ENCODE results near the gene SUSD6.
"Not testable (repeated sequence)": the region's sequence is repeated elsewhere in the genome, so short reads cannot be mapped to it uniquely, and the experiment has no call there.

The SUSD6 gene

DNA sequence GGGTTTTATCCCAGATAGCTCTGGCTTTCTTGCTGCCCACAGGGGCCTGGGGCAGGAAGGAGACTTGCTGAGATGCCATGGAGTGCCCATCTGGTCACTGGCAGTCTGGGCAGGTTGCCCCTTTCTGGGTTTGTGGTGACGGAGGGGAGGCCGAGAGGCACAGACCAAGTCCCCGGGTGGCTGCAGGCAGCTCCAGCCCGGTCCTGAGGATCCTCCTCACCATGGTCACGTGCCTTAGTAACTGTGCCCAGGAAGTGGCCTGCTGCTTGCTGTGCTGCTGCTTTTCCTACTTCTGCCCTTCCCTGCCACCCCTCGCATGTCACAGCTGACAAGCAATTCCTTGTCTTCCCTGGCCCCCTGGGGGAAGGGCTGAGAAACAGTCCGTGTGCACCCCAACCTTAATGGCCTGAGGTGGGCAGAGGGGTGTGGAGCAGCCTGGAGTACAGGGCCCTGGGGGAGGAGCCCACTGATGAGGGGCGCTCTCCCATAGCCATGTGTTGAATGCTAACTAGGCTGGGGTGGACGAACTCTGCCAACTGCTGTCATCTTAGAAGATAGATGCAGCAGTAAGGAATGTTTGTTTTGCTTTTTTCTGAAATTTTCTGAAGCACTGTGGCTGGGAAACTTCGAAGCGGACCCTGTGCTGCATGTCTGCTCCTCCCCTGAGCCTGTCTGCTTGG, 100.6 kb downstream of the SUSD6 start:
- no peak overlapping the region for H3K4me2 ChIP-seq (ENCODE audit: low read length)
- no peak overlapping the region for H3K4me3 ChIP-seq (ENCODE audit: low read length)
- peaks cover 24% of the 10 kb centered on the region for H3K4me1 ChIP-seq (ENCODE audit: control insufficient read depth, insufficient read depth, low read length)
- H3K36me3 ChIP-seq (ENCODE audit: insufficient read depth, low read length), result peaks cover 29% of the 10 kb centered on the region
- H3K9ac ChIP-seq (ENCODE audit: low read depth, low read length), result no peak overlapping the region
- no peaks in the 10 kb centered on the region for H3K27me3 ChIP-seq (ENCODE audit: control insufficient read depth, insufficient read depth, low read length)
- H3K9me3 ChIP-seq (replicated peaks; ENCODE audit: low read length), result no peaks in the 10 kb centered on the region

DNA sequence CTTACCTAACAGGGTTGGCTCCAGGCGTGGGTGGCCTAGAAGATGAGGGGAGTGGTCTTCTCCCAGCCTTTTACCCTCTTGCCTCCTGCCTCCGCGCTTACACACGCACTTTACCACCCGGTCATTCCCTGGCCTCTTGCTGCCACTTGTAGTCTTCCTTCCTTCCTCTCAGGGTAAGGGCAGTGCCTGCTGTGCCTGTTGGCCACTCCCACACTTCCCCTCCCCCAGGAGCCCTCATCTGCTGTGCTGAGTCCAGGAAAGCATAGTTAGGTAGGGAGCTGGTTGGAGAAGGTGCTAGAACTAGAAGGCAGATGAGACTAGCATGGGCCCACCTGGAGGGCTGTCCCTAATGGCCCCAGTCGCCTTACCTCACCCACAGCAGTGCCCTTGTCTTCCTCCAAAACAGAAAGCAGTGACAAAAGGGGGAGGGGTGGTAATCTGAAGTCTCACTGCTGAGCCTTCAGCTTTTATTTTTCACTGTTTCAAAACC, 101.2 kb downstream of the SUSD6 start:
- no peak overlapping the region for H3K4me3 ChIP-seq (ENCODE audit: low read length)
- H3K36me3 ChIP-seq (ENCODE audit: insufficient read depth, low read length), result peaks cover 29% of the 10 kb centered on the region
- H3K4me1 ChIP-seq (ENCODE audit: control insufficient read depth, insufficient read depth, low read length), result peaks cover 25% of the 10 kb centered on the region
- H3K27me3 ChIP-seq (ENCODE audit: control insufficient read depth, insufficient read depth, low read length), result no peaks in the 10 kb centered on the region
- no peak overlapping the region for H3K9ac ChIP-seq (ENCODE audit: low read depth, low read length)
- no peaks in the 10 kb centered on the region for H3K9me3 ChIP-seq (replicated peaks; ENCODE audit: low read length)
- no peak overlapping the region for H3K4me2 ChIP-seq (ENCODE audit: low read length)

DNA sequence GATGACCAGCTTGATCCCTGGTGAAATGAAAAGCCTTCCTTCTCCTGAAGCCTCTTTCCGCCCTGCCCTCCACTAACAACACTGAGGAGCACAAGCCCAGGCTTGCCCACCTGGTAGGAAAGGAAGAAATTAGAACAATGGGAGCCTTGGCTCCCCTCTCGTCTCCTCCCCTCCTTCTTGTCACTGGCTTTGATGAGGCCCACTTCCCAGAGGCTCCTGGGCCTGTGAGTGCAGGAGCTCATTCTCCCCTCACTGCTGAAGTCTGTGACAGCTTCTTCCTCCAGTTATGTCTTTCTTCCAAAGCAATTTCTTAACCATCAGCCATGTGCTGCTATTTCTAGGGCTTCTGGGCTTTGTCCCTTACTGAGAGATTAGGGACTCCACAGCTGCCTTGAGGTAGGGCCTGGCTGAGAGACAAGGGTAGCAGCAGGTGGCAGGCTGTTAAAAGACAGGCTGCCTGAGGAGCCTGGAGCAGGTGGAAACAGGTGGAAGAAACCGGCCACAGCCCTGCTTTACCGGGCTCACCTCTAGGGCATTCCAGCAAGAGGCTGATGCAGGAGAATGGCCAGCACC, 101.9 kb downstream of the SUSD6 start:
- H3K4me3 ChIP-seq (ENCODE audit: low read length), result no peak overlapping the region
- H3K4me1 ChIP-seq (ENCODE audit: control insufficient read depth, insufficient read depth, low read length), result peaks cover 25% of the 10 kb centered on the region
- no peaks in the 10 kb centered on the region for H3K9me3 ChIP-seq (replicated peaks; ENCODE audit: low read length)
- H3K4me2 ChIP-seq (ENCODE audit: low read length), result no peak overlapping the region
- H3K36me3 ChIP-seq (ENCODE audit: insufficient read depth, low read length), result peaks cover 26% of the 10 kb centered on the region
- H3K27me3 ChIP-seq (ENCODE audit: control insufficient read depth, insufficient read depth, low read length), result no peaks in the 10 kb centered on the region
- no peak overlapping the region for H3K9ac ChIP-seq (ENCODE audit: low read depth, low read length)

DNA sequence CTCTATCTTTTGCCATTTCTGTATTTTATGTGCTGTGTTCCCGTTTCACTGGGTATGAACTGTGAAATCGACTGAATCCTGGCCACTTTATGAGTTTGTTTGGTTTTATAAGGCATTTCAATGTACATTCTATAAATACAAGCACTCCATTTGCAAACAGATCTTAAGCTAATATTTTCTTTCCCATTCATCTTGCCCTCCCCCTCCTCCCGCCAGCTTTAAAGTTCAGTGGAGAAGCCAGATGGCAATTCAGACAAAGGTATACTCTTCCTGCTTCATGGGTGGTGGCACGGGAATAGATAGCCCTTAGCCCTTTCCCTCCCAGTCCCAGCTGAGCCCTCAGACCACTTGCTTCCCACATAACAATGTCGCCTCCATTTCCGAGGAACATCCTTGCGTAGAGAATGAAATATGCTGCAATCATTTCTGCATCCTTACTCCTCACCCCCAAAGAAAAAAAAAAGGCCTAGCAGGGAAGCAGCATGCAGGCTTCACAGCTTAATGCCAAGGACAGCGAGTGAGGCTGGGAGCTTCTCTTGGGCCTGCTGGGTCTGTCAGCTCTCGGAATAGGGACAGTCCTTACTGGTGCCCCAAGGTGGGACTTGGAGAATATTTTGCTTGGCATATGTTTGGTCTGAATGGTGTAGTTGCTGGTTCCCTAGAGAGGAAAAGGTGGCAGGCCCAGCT, 102.7 kb downstream of the SUSD6 start:
- Histone ChIP-seq H3K27me3 (ENCODE audit: control insufficient read depth, insufficient read depth, low read length) (no peaks in the 10 kb centered on the region), H3K36me3 (ENCODE audit: insufficient read depth, low read length) (peaks cover 18% of the 10 kb centered on the region), H3K9me3 (replicated peaks; ENCODE audit: low read length) (no peaks in the 10 kb centered on the region), H3K4me1 (ENCODE audit: control insufficient read depth, insufficient read depth, low read length) (peaks cover 29% of the 10 kb centered on the region), H3K4me3 (ENCODE audit: low read length) (no peak overlapping the region), H3K9ac (ENCODE audit: low read depth, low read length) (no peak overlapping the region), H3K4me2 (ENCODE audit: low read length) (no peak overlapping the region)

DNA sequence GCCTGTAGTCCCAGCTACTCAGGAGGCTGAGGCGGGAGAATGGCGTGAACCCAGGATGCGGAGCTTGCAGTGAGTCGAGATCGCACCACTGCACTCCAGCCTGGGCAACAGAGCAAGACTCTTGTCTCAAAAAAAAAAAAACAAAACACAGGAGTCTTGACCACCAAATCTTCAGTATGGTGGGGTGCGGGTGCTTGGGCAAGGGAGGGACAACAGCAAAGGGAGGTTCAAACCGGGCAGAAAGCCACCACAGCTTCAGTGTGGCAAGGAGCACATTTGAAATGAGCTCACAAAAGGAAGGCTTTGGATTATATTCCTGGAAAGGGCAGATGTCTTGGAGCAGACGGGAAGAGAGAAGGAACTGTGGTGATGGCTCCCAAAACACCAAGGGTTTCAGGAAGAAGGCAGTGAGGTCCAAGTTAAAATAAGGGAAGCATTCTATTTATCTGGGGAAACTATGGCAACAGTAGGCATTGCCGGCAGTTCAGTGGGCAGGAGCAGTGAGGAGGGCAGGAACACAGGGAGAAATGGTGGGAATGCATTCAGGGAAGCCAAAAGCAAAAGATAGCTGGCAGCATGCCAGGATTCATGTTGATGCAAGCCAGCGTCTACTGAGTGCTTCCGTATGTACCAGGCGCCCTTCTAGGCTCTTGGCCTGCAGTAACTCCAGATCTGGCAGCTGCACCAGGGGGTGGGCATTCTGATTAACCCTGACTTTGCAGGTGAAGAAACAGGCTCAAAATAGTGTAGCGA, 104.5 kb downstream of the SUSD6 start:
- peak overlapping the region; percentile 19 for H3K4me2 ChIP-seq (ENCODE audit: low read length)
- H3K36me3 ChIP-seq (ENCODE audit: insufficient read depth, low read length), result peaks cover 9% of the 10 kb centered on the region
- peaks cover 39% of the 10 kb centered on the region for H3K4me1 ChIP-seq (ENCODE audit: control insufficient read depth, insufficient read depth, low read length)
- no peaks in the 10 kb centered on the region for H3K9me3 ChIP-seq (replicated peaks; ENCODE audit: low read length)
- H3K27me3 ChIP-seq (ENCODE audit: control insufficient read depth, insufficient read depth, low read length), result no peaks in the 10 kb centered on the region
- no peak overlapping the region for H3K4me3 ChIP-seq (ENCODE audit: low read length)
- H3K9ac ChIP-seq (ENCODE audit: low read depth, low read length), result no peak overlapping the region

DNA sequence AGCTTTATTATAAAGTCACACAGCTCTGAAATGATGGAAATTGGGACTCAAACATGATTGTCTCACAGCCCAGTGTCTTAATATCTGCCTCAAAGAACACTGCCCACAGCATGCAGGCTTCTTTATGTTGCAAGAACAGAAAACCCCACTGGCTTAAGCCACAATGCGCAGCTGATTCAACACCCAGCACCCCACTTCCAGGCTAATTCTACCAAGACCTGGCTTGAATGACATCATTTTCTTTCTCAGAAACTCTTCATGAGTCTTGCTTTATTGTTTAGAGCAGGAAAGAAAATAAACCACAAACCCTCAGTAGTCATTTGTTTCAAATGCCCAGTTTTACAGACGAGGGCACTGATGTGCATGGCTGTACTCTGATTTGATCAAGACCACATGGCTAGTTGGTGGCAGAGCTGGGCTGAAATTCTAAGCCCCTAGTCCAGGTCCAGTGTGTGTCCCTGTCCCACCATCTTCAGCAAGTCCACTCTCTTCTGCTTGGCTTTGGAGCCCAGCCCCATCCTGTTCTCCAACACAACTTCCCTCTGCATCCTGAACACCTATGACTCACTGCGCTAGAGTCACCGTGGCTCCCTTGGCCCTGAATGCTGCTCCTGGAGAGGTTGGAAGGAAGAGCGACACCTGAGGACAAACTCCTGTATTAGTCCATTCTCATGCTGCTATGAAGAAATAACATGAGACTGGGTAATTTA, 105.2 kb downstream of the SUSD6 start:
- Histone ChIP-seq H3K4me3 (ENCODE audit: low read length) (no peak overlapping the region), H3K27me3 (ENCODE audit: control insufficient read depth, insufficient read depth, low read length) (no peaks in the 10 kb centered on the region), H3K9ac (ENCODE audit: low read depth, low read length) (no peak overlapping the region), H3K4me1 (ENCODE audit: control insufficient read depth, insufficient read depth, low read length) (peaks cover 39% of the 10 kb centered on the region), H3K4me2 (ENCODE audit: low read length) (peak overlapping the region; percentile 19), H3K9me3 (replicated peaks; ENCODE audit: low read length) (no peaks in the 10 kb centered on the region), H3K36me3 (ENCODE audit: insufficient read depth, low read length) (peaks cover 2% of the 10 kb centered on the region)

DNA sequence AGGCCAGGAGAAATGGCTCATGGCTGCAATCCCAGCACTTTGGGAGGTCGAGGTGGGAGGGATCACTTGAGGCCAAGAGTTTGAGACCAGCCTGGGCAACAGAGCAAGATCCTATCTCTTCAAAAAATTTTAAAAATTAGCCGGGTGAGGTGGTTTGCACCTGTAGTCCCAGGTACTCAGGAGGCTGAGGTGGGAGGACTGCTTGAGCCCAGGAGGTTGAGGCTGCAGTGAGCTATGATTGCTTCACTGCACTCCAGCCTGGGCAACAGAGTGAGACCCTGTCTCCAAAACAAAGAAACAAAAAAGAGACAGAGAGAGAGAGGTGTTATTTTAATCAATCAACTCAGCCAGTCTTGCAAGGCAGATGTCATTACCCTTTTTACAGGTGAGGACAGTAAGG, 107.2 kb downstream of the SUSD6 start:
- not testable (repeated sequence) for H3K9me3 ChIP-seq (replicated peaks; ENCODE audit: low read length); H3K4me3 ChIP-seq (ENCODE audit: low read length); H3K36me3 ChIP-seq (ENCODE audit: insufficient read depth, low read length); H3K4me2 ChIP-seq (ENCODE audit: low read length); H3K9ac ChIP-seq (ENCODE audit: low read depth, low read length); H3K27me3 ChIP-seq (ENCODE audit: control insufficient read depth, insufficient read depth, low read length)
- peaks cover 28% of the 10 kb centered on the region for H3K4me1 ChIP-seq (ENCODE audit: control insufficient read depth, insufficient read depth, low read length)

DNA sequence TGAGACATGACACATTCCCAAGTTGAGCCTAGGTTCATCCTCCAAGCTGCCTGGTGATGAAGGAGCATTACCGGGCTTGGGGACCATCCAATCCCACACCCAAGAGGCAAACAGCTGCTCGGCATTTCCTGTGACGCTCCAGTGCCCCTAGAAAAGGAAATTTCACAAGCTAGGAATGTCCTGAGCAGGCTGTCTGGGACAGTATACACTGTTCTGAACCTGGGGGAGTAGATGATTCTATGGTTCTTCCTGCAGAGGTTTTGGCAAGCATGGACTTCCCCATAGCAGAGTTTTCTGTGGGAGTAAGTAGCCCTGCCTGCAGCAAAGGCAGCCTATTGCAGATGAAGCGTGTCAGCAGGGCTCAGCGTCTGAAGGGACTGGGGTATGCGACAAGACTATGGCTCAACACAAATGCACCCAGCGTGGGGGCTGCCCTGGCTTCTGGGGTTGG, 108.1 kb downstream of the SUSD6 start:
- H3K4me1 ChIP-seq (ENCODE audit: control insufficient read depth, insufficient read depth, low read length), result peaks cover 28% of the 10 kb centered on the region
- H3K4me3 ChIP-seq (ENCODE audit: low read length), result no peak overlapping the region
- peak overlapping the region; percentile 32 for H3K9ac ChIP-seq (ENCODE audit: low read depth, low read length)
- no peaks in the 10 kb centered on the region for H3K27me3 ChIP-seq (ENCODE audit: control insufficient read depth, insufficient read depth, low read length)
- H3K9me3 ChIP-seq (replicated peaks; ENCODE audit: low read length), result no peaks in the 10 kb centered on the region
- peak overlapping the region; percentile 45 for H3K4me2 ChIP-seq (ENCODE audit: low read length)
- no peaks in the 10 kb centered on the region for H3K36me3 ChIP-seq (ENCODE audit: insufficient read depth, low read length)

DNA sequence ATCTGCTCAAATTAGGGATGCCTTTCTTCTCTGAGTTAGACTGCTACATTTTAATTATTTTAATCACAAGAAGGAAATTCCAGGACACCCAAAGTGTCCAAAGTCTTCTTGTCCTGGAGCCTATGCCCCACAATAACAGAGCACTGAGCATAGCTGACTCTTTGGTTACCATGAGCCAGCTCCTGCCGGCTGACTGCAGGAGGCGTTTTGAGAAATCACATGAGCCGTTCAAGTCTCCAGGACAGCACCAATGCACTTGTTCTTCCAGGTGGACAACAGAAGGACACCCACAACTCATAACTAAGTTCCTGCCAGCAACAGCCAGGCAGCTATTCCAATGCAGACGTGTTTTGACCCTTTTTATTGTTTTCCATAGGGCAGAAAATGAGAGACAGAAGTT, 109.5 kb downstream of the SUSD6 start:
- H3K36me3 ChIP-seq (ENCODE audit: insufficient read depth, low read length), result no peaks in the 10 kb centered on the region
- H3K9me3 ChIP-seq (replicated peaks; ENCODE audit: low read length), result no peaks in the 10 kb centered on the region
- no peak overlapping the region for H3K9ac ChIP-seq (ENCODE audit: low read depth, low read length)
- H3K4me2 ChIP-seq (ENCODE audit: low read length), result no peak overlapping the region
- H3K4me1 ChIP-seq (ENCODE audit: control insufficient read depth, insufficient read depth, low read length), result peaks cover 26% of the 10 kb centered on the region
- H3K27me3 ChIP-seq (ENCODE audit: control insufficient read depth, insufficient read depth, low read length), result no peaks in the 10 kb centered on the region
- H3K4me3 ChIP-seq (ENCODE audit: low read length), result no peak overlapping the region

DNA sequence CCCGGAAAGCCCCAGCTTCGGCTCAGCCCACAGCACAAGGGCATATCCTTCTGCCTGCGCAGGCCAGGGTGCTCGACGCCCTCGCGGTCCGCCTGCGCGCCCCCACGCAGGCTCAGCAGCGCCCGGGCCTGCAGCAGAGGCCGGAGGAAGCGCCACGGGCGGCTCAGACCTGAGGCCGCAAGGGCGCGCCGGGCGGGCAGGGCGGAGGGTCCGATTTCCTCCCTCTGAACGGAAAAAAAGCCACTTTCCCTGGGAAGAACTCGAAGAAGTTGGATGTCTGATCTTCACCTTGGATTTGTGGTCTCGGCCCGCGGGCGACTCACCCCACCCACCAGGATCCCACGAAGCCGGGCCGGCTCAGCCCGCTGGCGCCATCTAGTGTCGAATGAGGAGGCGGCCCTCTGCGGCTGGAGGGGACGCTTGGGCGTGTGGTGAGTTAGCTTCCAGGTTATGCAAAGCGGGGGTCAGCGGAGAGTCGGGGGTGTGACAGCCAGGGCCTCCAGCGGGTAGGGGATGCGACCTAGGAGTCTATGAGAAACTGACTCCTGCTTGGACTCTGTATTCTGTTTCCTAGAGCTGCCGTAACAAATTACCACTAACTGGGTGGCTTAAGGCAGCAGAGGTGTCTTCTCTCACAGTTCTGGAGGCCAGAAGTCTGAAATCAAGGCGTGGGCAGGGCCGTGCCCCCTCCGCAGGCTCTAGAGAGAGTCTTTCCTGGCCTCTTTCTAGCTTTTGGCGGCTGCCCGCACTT, 115.5 kb downstream of the SUSD6 start:
- H3K36me3 ChIP-seq (ENCODE audit: insufficient read depth, low read length), result no peaks in the 10 kb centered on the region

More for the DNA sequence above, 115.5 kb downstream of the SUSD6 start:
- Histone ChIP-seq H3K9ac (ENCODE audit: low read depth, low read length) (peak overlapping the region; percentile 83), H3K4me2 (ENCODE audit: low read length) (peak overlapping the region; percentile 93), H3K27me3 (ENCODE audit: control insufficient read depth, insufficient read depth, low read length) (no peaks in the 10 kb centered on the region), H3K4me1 (ENCODE audit: control insufficient read depth, insufficient read depth, low read length) (peaks cover 8% of the 10 kb centered on the region), H3K4me3 (ENCODE audit: low read length) (peak overlapping the region; percentile 76), H3K9me3 (replicated peaks; ENCODE audit: low read length) (no peaks in the 10 kb centered on the region)

Measured in skeletal muscle satellite cell (primary cell).